ENCODE data around the gene DPP6.

DPP6 gene

DNA sequence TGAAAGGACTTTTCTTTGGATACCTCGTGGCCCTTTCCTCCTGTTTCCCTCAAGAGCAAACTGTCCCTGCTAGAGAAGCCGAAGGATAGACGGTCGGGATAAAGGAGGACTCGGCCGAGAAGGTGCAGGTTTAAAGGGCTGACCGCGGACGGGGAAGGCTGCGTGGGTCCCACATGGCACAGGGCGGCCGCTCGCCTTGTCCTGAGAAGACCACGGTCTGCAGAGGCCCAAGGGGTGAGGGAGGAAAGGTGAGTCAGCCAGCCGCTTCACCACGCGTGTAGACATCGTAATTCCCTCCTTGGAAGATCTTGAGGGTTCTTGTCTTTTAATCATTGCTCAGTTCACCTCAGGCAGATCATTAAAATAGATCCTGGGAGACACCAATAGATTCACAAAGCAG is 253.8 kb downstream of the DPP6 start:
- H3K27ac ChIP-seq: no peak overlapping the region
- no peak for TF ChIP-seq CTCF (conservative IDR thresholded peaks at IDR 0.05)

- H3K27ac ChIP-seq: no peak overlapping the region
- no peak for TF ChIP-seq CTCF (conservative IDR thresholded peaks at IDR 0.05)
Observed at GRCh38 chr7:154308928-154309327, 256.7 kb downstream of the DPP6 start.

- no peak overlapping the region for H3K27ac ChIP-seq
- TF ChIP-seq CTCF (conservative IDR thresholded peaks at IDR 0.05): no peak
Observed at GRCh38 chr7:154310114-154310513, 257.9 kb downstream of the DPP6 start.

DNA sequence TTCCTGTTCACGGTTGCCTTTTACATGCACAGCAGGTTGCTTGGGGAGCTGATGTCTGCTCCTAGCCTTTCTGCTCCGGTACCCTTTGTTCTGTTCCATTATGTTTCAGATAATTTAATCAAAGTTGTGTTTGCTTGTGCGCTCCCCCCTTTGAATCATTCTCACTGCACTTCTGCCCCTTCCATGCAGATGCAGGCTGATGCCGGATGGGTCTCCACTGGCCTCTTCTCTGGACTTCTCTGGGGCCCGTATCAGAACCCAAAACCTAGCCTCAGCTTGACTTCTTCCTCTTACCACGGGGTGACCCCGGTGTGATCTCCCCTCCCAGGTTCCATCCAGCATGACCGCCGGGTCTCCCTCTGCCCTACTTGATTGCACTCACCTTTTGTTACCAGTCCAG is 272.0 kb downstream of the DPP6 start:
- no peak for TF ChIP-seq CTCF (conservative IDR thresholded peaks at IDR 0.05)
- H3K27ac ChIP-seq: no peak overlapping the region

DNA sequence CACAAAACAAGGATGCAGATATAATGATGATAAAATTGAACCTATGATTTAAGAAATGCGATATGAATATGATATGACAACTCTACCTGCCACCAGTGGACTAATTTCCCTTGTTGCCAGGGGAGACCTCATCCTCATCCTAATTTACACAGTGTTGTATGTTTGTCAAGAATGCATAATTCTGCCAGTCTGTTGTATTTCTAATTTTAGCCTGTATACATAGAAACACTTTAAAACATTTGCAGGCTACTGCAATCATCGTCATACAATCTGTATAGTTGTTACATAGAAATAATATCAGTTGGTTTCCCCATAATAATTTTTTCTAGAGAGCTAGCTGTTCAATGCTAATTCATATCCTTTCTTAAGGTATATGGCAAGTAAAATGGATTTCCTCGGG is 274.2 kb downstream of the DPP6 start:
- no peak for TF ChIP-seq CTCF (conservative IDR thresholded peaks at IDR 0.05)
- no peak overlapping the region for H3K27ac ChIP-seq

- H3K27ac ChIP-seq: no peak overlapping the region
- TF ChIP-seq CTCF (conservative IDR thresholded peaks at IDR 0.05): no peak
Observed at GRCh38 chr7:154330318-154330717, 278.1 kb downstream of the DPP6 start.

- no peak overlapping the region for H3K27ac ChIP-seq
- no peak for TF ChIP-seq CTCF (conservative IDR thresholded peaks at IDR 0.05)
Observed at GRCh38 chr7:154332811-154333580, 280.8 kb downstream of the DPP6 start.

All from VCaP (cell line).